Bladder microvascular endothelial cell (primary cell): Measurements from ENCODE around the gene EPS15. TPM values are rescaled to one million over a fixed set of nuclear protein-coding genes. Genes with fewer than 3 reads are reported as not detected.

Source experiments
- total RNA-seq: library from RNA; depleted of rRNA; stranded (reverse); fragments of >200 nt; gene quantifications from 2 replicates; pipeline ENCODE4 v1.2.3, GENCODE V29; 2014

Gene EPS15
- 30.8 and 69.2 TPM in 2 replicates for total RNA-seq

GRCh38 chr1:51519048-51519864 lies at the start of gene EPS15:
Gene EPS15, minus strand, starts transcription at chr1:51519266. Its CDS starts 35 bp downstream, at chr1:51519231.

GRCh38 chr1:51330331-51331201 lies 188.5 kb downstream of the EPS15 start, which contains the start of gene TTC39A:
Gene TTC39A, minus strand, starts transcription at chr1:51330562. Its CDS starts 85 bp downstream, at chr1:51330477.

Other genes with a start within 250 kb of the EPS15 start
- 0.94 and 0.97 TPM in 2 replicates for gene TTC39A, start 188.7 kb downstream of the EPS15 start, total RNA-seq
- 68.8 and 98.6 TPM in 2 replicates for gene OSBPL9, start 97.8 kb upstream of the EPS15 start, total RNA-seq